ACC112 (cell line): ENCODE results near the gene DDX49.

Experiments used
- H2AFZ ChIP-seq: fragments of 200-600 bp; sonication (generic); one replicate; pipeline ENCODE4 v1.6.0; 2017; ENCODE audit warnings: antibody characterized with exemption, low read length; ENCODE audit not compliant: unreplicated experiment
- H3K27ac ChIP-seq: fragments of 200-600 bp; sonication (generic); 2 replicates; pipeline ENCODE4 v1.5.1; 2014; ENCODE audit warnings: low read depth, mild to moderate bottlenecking, antibody characterized with exemption, low read length, moderate library complexity
- H3K27me3 ChIP-seq: fragments of 200-600 bp; sonication (generic); 2 replicates; pipeline ENCODE4 v1.6.1; 2014; ENCODE audit warnings: mild to moderate bottlenecking, antibody characterized with exemption, low read length, moderate library complexity, mixed read lengths; ENCODE audit not compliant: insufficient read depth
- H3K36me3 ChIP-seq: fragments of 200-600 bp; sonication (generic); 2 replicates; pipeline ENCODE4 v1.6.1; 2016; ENCODE audit warnings: mild to moderate bottlenecking, antibody characterized with exemption, low read length, moderate library complexity, mixed read lengths; ENCODE audit not compliant: insufficient read depth
- H3K4me1 ChIP-seq: fragments of 200-600 bp; sonication (generic); one replicate; pipeline ENCODE4 v1.6.1; 2016; ENCODE audit warnings: low read length, mixed read lengths; ENCODE audit not compliant: insufficient read depth, unreplicated experiment, control insufficient read depth
- H3K4me3 ChIP-seq: fragments of 200-600 bp; sonication (generic); 2 replicates; pipeline ENCODE4 v1.5.1; 2014; ENCODE audit warnings: mild to moderate bottlenecking, low read depth, low read length
- H3K79me2 ChIP-seq: fragments of 200-600 bp; sonication (generic); one replicate; pipeline ENCODE4 v1.6.0; 2016; ENCODE audit warnings: low read length; ENCODE audit not compliant: control insufficient read depth, unreplicated experiment, insufficient read depth

The DDX49 gene

GRCh38 chr19:18879579-18880373 is 39.7 kb upstream of the DDX49 start:
- Histone ChIP-seq H3K79me2 (no peaks in the 10 kb centered on the region), H3K27me3 (no peaks in the 10 kb centered on the region), H2AFZ (no peak overlapping the region), H3K36me3 (peaks cover 5% of the 10 kb centered on the region; the same call in 1 of the 2 replicates), H3K27ac (no peak overlapping the region), H3K4me1 (no peaks in the 10 kb centered on the region), H3K4me3 (no peak overlapping the region)

DNA sequence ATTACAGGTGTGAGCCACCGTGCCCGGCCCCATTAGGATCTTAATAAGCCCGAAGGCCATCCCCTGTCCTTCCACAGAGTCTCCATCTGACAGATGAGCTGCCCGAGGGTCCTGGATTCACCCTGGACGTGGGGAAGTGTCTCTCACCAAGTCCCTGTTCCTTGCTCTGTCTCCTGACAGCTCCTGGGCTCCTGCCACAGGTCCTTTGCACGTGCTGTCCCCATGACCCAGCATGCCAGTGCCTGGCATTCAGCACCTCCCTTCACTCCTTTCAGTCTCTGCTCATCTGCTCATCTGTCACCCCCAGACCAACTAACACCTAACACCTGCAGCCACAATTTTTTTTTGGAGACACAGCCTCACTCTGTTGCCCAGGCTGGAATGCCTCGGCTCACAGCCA is 38.0 kb upstream of the DDX49 start:
- no peaks in the 10 kb centered on the region for H3K79me2 ChIP-seq

DNA sequence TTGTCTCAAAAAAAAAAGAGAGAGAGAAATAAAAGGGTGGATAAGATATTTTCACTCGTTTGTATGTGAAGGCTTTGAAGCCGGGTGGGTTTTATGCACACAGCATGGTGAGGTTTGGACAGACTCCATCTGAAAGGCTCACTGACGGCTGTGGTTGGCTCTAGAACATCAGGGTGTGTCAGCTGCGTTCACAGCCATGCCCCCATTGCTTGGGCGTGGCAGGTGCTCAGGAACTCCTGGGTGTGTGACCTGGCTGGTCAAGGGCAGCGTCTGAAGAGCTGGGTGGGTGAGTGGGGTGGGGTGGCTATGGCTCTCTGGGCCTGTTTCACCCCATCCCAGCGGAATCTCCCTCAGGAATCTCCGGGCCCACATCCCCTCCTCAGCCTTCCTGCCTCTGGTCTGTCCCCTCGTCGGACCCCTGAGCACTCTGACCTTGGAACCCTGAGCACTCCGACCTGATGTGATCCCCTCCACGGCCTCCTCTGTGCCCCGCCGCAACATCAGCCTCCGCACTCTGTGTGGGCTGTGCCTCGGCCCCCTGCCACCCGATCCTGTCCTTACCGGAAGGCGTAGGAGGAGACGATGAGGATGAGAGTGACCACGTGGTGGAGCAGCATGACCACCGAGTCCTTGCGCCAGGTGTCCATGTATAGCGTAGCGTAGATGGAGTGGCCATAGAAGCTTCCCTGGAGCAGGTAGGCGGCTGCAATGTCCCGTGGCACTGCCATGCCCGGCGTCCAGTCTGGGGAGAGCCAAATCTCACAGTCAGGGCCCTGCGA is 35.8 kb upstream of the DDX49 start:
- Histone ChIP-seq H3K4me3 (no peak overlapping the region), H3K4me1 (no peaks in the 10 kb centered on the region), H3K27me3 (no peaks in the 10 kb centered on the region), H3K27ac (no peak overlapping the region), H3K36me3 (no peaks in the 10 kb centered on the region), H2AFZ (no peak overlapping the region), H3K79me2 (no peaks in the 10 kb centered on the region)

More for the DNA sequence above, 38.0 kb upstream of the DDX49 start:
- H3K27ac ChIP-seq: no peak overlapping the region
- H3K4me1 ChIP-seq: no peaks in the 10 kb centered on the region
- no peak overlapping the region for H3K4me3 ChIP-seq
- H2AFZ ChIP-seq: no peak overlapping the region
- H3K27me3 ChIP-seq: no peaks in the 10 kb centered on the region
- peaks cover 5% of the 10 kb centered on the region; the same call in 1 of the 2 replicates for H3K36me3 ChIP-seq

DNA sequence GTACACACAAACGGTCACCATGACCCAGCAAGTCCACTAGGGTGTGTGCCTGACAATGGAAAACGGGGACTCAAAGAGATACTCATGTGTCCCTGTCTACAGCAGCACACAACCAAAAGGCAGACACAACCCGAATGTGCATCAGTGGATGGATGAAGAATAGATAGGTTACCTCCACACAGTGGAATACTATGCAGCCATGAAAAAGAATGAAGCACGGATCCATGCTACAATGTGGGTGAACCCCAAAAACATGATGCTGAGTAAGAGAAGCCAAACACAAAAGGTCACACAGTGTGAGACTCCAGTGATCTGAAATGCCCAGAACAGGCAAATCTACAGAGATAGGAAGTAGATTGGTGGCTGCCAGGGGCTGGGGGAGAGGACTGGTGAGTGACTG is 32.5 kb upstream of the DDX49 start:
- no peaks in the 10 kb centered on the region for H3K79me2 ChIP-seq
- no peak overlapping the region for H3K4me3 ChIP-seq
- H2AFZ ChIP-seq: no peak overlapping the region
- H3K27me3 ChIP-seq: no peaks in the 10 kb centered on the region
- H3K4me1 ChIP-seq: no peaks in the 10 kb centered on the region
- H3K27ac ChIP-seq: no peak overlapping the region
- no peaks in the 10 kb centered on the region for H3K36me3 ChIP-seq

DNA sequence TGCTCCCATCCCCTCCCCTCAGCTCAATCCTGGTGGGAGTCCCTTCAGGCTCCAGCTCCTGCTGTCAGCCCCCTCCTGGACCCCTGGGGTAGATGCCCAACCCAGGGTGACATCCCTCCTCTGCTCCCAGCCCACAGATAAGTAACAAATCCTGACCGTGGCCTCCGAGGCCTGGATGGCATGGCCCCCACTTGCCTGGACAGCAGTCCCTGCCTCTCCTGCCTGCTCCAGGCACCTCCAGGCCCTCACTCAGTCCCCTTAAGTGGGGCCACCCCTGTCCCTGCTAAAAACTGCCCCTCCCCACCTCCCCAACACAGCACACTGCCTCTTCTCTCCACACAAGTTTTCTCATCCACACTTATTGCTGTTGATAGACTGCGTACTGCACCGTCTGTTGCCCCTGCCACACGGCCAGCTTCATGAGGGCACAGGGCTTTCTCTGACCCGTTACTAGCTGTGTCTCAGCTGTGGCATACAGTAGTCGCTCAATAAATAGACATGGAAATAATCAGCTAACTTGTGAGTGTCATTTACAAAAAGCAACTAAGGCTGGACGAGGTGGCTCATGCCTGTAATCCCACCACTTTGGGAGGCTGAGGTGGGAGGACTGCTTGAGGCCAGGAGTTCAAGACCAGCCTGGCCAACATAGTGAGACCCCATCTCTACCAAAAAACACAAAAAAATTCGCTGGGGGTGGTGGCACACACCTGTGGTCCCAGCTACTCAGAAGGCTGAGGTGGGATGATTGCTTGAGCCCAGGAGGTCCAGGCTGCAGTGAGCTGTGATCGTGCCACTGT is 29.4 kb upstream of the DDX49 start:
- H3K4me3 ChIP-seq: no peak overlapping the region
- H3K36me3 ChIP-seq: no peaks in the 10 kb centered on the region
- no peak overlapping the region for H3K27ac ChIP-seq
- no peaks in the 10 kb centered on the region for H3K79me2 ChIP-seq
- no peaks in the 10 kb centered on the region for H3K27me3 ChIP-seq
- H2AFZ ChIP-seq: no peak overlapping the region
- H3K4me1 ChIP-seq: peaks cover 3% of the 10 kb centered on the region

- no peak overlapping the region for H3K4me3 ChIP-seq
- H3K27me3 ChIP-seq: no peaks in the 10 kb centered on the region
- no peak overlapping the region for H3K27ac ChIP-seq
- no peaks in the 10 kb centered on the region for H3K36me3 ChIP-seq
- no peak overlapping the region for H2AFZ ChIP-seq
- H3K4me1 ChIP-seq: peaks cover 3% of the 10 kb centered on the region
- no peaks in the 10 kb centered on the region for H3K79me2 ChIP-seq
These were observed 25.8 kb upstream of the DDX49 start for GRCh38 chr19:18893587-18894253.

GRCh38 chr19:18894254-18895037 is 25.1 kb upstream of the DDX49 start:
- Histone ChIP-seq H2AFZ (no peak overlapping the region), H3K4me1 (peaks cover 3% of the 10 kb centered on the region), H3K27me3 (no peaks in the 10 kb centered on the region), H3K36me3 (no peaks in the 10 kb centered on the region), H3K79me2 (no peaks in the 10 kb centered on the region), H3K4me3 (peak overlapping the region; percentile 79), H3K27ac (no peak overlapping the region)

DNA sequence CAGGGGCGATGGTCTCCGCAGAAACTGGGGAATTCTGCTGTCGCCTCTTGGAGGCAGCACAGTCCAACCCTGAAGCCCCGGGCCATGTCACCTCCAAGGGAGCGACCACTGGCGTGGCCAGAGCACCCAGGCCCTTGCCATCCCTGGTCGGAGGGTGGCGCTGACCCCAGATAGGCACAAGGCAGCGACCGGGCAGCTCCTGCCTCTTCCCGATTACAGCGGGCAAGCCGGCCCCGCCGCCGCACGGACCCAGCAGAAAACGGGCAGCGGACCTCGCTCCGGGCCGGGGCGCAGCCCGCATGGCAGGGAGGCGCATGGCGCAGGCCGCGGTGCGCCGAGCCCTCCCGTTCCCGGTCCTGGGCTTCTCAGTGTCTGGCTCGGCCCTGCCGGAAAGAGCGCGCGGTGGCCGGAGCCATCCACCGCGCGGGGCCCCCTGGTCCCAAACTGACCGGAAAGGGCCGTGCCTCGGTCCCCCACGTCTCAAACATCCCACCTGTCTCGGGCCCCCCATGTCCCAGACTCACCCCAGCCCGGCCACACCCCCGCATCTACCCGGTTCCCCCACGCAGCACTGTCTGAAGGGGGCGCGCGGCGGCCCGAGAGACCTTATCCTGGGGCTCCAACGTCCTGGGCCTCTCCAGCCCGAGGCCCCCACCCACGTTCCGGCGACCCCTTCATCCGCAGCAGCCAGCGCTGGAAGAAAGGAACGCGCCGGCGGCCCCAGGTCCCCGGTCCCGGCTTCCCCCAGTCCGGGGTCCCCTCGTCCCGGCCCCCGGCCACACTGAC is 24.3 kb upstream of the DDX49 start:
- H3K79me2 ChIP-seq: no peaks in the 10 kb centered on the region
- H3K36me3 ChIP-seq: no peaks in the 10 kb centered on the region
- H3K4me3 ChIP-seq: peak overlapping the region; percentile 79
- no peak overlapping the region for H3K27ac ChIP-seq
- H2AFZ ChIP-seq: no peak overlapping the region
- no peaks in the 10 kb centered on the region for H3K27me3 ChIP-seq
- peaks cover 3% of the 10 kb centered on the region for H3K4me1 ChIP-seq

- Histone ChIP-seq H3K27me3 (no peaks in the 10 kb centered on the region), H3K4me1 (peaks cover 3% of the 10 kb centered on the region), H3K27ac (no peak within 1 kb of the TSS), H3K36me3 (no peaks in the 10 kb centered on the region), H3K4me3 (peak within 1 kb of the TSS; percentile 79), H3K79me2 (no peaks in the 10 kb centered on the region), H2AFZ (no peak within 1 kb of the TSS)
These were observed 23.6 kb upstream of the DDX49 start, which contains the start of gene CERS1 for GRCh38 chr19:18895824-18896341. CERS1 (minus strand) TSS chr19:18896158; CDS start chr19:18896072, 86 bp downstream.
